H1 (cell line): ENCODE data around the gene KDELR1. TPM values are rescaled to one million over a fixed set of nuclear protein-coding genes. Genes with fewer than 3 reads are reported as not detected.

Experiments used
- FOSL1 ChIP-seq: IDR thresholded peaks from 2 replicates; pipeline ENCODE4 v1.6.1; 2011; ENCODE audit warnings: mild to moderate bottlenecking, low read depth, low read length, moderate library complexity; ENCODE audit not compliant: insufficient read depth
- polyA plus RNA-seq, 7 experiments: library from polyadenylated mRNA; depleted of rRNA in 3 of 7; stranded (reverse) in 5 of 7; unstranded in 2 of 7; fragments of >200 nt in 5 of 7; fragments of 200-250 nt in 2 of 7; gene quantifications; 1 replicate in 5 of 7; 2 replicates in 1 of 7; 4 replicates in 1 of 7; pipeline versions ENCODE4 v1.2.1 to v1.2.3, GENCODE V29; 2011 to 2013; ENCODE audit warnings: missing spikeins in 2 of 7, mixed read lengths in 2 of 7
- total RNA-seq: library from RNA; stranded (reverse); fragmentation: NEBNext Ultra II Directional; extraction: Animal tissue kit (Norgen Biotek cat#: 25700); gene quantifications from 2 replicates; pipeline ENCODE4 v1.2.1, GENCODE V29; 2021

The KDELR1 gene
- total and polyA plus RNA-seq, 2 of the 8 experiments (the other 6 are each of a cell fraction or from before 2014, with no cell fraction given) = 225 to 231 TPM

DNA sequence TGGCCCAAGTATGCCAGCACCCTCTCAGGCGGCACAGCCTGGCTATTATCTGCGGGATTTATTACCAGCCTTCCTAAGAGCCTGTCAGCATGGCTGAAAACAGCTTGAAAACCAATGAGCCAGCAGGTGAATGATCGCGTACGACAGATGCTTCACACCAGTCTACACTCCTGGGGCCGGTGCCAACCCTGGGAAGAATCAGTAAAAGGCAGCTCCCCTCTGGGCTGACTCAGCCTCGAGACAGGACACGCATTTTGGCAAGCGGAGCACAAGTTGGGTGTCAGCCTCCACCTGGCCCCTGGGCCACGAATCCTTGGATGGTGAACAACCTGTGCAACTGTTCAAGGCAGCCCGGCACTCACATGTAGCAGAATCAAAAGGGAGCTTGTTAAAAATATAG, 50.4 kb downstream of the KDELR1 start (continued):
- TF ChIP-seq FOSL1 = no peak
